ENCODE measurements around the gene ABCA4.

ABCA4 gene

GRCh38 chr1:94122201-94122970, 1.4 kb upstream of the ABCA4 start:
- DNase-seq (ENCODE audit: low spot score) = no peak

GRCh38 chr1:94121411-94121821, 468 bp upstream of the ABCA4 start:
- DNase-seq (ENCODE audit: low spot score) = no peak

- DNase-seq (ENCODE audit: low spot score) = no peak
These were observed 412 bp downstream of the ABCA4 start for GRCh38 chr1:94120570-94120901.

- no peak for DNase-seq (ENCODE audit: low spot score)
These were observed 965 bp downstream of the ABCA4 start for GRCh38 chr1:94119796-94120569.

- no peak for DNase-seq (ENCODE audit: low spot score)
These were observed 1.6 kb downstream of the ABCA4 start for GRCh38 chr1:94119306-94119705.

- no peak for DNase-seq (ENCODE audit: low spot score)
These were observed 2.5 kb downstream of the ABCA4 start for GRCh38 chr1:94118471-94118870.

GRCh38 chr1:94118013-94118412, 2.9 kb downstream of the ABCA4 start:
- DNase-seq (ENCODE audit: low spot score) = no peak

- DNase-seq (ENCODE audit: low spot score) = no peak
These were observed 3.6 kb downstream of the ABCA4 start for GRCh38 chr1:94117259-94117851.

- DNase-seq (ENCODE audit: low spot score) = no peak
These were observed 5.0 kb downstream of the ABCA4 start for GRCh38 chr1:94115900-94116436.

GRCh38 chr1:94115254-94115899, 5.6 kb downstream of the ABCA4 start:
- no peak for DNase-seq (ENCODE audit: low spot score)

- DNase-seq (ENCODE audit: low spot score) = no peak
These were observed 7.2 kb downstream of the ABCA4 start for GRCh38 chr1:94113589-94114226.

- no peak for DNase-seq (ENCODE audit: low spot score)
These were observed 9.1 kb downstream of the ABCA4 start for GRCh38 chr1:94111879-94112278.

GRCh38 chr1:94110946-94111740, 9.8 kb downstream of the ABCA4 start:
- DNase-seq (ENCODE audit: low spot score) = no peak

- DNase-seq (ENCODE audit: low spot score) = no peak
These were observed 10.8 kb downstream of the ABCA4 start for GRCh38 chr1:94110021-94110761.

GRCh38 chr1:94109478-94109877, 11.5 kb downstream of the ABCA4 start:
- no peak for DNase-seq (ENCODE audit: low spot score)

- no peak for DNase-seq (ENCODE audit: low spot score)
These were observed 13.8 kb downstream of the ABCA4 start for GRCh38 chr1:94107141-94107540.

- no peak for DNase-seq (ENCODE audit: low spot score)
These were observed 14.2 kb downstream of the ABCA4 start for GRCh38 chr1:94106716-94107115.

GRCh38 chr1:94105957-94106529, 14.9 kb downstream of the ABCA4 start:
- no peak for DNase-seq (ENCODE audit: low spot score)

- no peak for DNase-seq (ENCODE audit: low spot score)
These were observed 15.4 kb downstream of the ABCA4 start for GRCh38 chr1:94105581-94105952.

Data from D341Med (cell line).